ENCODE measurements around the gene B9D2. TPM values are rescaled to one million over a fixed set of nuclear protein-coding genes. Genes with fewer than 3 reads are reported as not detected.

The B9D2 gene
- total RNA-seq, 1 experiment from 2014 or later = 7.3 TPM

- ChIA-PET RAD21 (ENCODE audit: low non-redundant PET in 1 of 2, low total read pairs in 2 of 2, uncharacterized antibody in 2 of 2, unreplicated experiment in 2 of 2) (no interaction called here), POLR2A (no interaction called here), CTCF (no interaction called here)
- no peak overlapping the region for H3K9ac ChIP-seq (ENCODE audit: low read length)
- H3K4me2 ChIP-seq (ENCODE audit: low read length) = no peak overlapping the region
- TF ChIP-seq CEBPB (IDR thresholded peaks at IDR 0.05; ENCODE audit: low read depth) (no peak), POLR2A (IDR thresholded peaks at IDR 0.05; ENCODE audit: borderline replicate concordance, extremely low read depth, insufficient read depth, insufficient read length) (no peak)
- TF ChIP-seq, protein P1, sequence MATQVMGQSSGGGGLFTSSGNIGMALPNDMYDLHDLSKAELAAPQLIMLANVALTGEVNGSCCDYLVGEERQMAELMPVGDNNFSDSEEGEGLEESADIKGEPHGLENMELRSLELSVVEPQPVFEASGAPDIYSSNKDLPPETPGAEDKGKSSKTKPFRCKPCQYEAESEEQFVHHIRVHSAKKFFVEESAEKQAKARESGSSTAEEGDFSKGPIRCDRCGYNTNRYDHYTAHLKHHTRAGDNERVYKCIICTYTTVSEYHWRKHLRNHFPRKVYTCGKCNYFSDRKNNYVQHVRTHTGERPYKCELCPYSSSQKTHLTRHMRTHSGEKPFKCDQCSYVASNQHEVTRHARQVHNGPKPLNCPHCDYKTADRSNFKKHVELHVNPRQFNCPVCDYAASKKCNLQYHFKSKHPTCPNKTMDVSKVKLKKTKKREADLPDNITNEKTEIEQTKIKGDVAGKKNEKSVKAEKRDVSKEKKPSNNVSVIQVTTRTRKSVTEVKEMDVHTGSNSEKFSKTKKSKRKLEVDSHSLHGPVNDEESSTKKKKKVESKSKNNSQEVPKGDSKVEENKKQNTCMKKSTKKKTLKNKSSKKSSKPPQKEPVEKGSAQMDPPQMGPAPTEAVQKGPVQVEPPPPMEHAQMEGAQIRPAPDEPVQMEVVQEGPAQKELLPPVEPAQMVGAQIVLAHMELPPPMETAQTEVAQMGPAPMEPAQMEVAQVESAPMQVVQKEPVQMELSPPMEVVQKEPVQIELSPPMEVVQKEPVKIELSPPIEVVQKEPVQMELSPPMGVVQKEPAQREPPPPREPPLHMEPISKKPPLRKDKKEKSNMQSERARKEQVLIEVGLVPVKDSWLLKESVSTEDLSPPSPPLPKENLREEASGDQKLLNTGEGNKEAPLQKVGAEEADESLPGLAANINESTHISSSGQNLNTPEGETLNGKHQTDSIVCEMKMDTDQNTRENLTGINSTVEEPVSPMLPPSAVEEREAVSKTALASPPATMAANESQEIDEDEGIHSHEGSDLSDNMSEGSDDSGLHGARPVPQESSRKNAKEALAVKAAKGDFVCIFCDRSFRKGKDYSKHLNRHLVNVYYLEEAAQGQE (IDR thresholded peaks at IDR 0.05; ENCODE audit: low read depth) = no peak
- no peaks in the 10 kb centered on the region for H3K79me2 ChIP-seq (ENCODE audit: insufficient read depth, low read length)
- no peaks in the 10 kb centered on the region for H3K27me3 ChIP-seq (ENCODE audit: insufficient read depth, low read length)
- no peak for ATAC-seq
- H3K4me1 ChIP-seq (ENCODE audit: control insufficient read depth in 1 of 2, insufficient read depth in 2 of 2, low read length in 2 of 2) = peaks cover 3 to 13% of the 10 kb centered on the region in 2 experiments; a peak in 2 of 4 replicates
- H2AFZ ChIP-seq (ENCODE audit: low read depth, low read length, poor library complexity, severe bottlenecking) = no peak overlapping the region
- no TSS peak for BruUV-seq (replicated peaks)
- no peak for DNase-seq (ENCODE audit: low read depth, low spot score)
- H3K9me2 ChIP-seq (ENCODE audit: insufficient read depth) = no peaks in the 10 kb centered on the region
- H3K27ac ChIP-seq (ENCODE audit: low read depth, low read length) = no peak overlapping the region
- H3K4me3 ChIP-seq (replicated peaks in 1 of 2; ENCODE audit: low read depth in 1 of 2, low read length in 2 of 2) = no peak overlapping the region
- intact Hi-C loops (cut with micrococcal nuclease) = no loop called here
- H4K20me1 ChIP-seq (ENCODE audit: insufficient read depth) = no peaks in the 10 kb centered on the region
- no peaks in the 10 kb centered on the region for H3K9me3 ChIP-seq (ENCODE audit: control insufficient read depth in 1 of 2, insufficient read depth in 1 of 2, low read depth in 1 of 2, low read length in 2 of 2)
- peaks cover 0 to 11% of the 10 kb centered on the region in 2 experiments; a peak in 1 of 4 replicates for H3K36me3 ChIP-seq (ENCODE audit: control insufficient read depth in 1 of 2, insufficient read depth in 2 of 2, low read length in 2 of 2)
Observed at GRCh38 chr19:41332000-41332399, 31.9 kb downstream of the B9D2 start.

DNA sequence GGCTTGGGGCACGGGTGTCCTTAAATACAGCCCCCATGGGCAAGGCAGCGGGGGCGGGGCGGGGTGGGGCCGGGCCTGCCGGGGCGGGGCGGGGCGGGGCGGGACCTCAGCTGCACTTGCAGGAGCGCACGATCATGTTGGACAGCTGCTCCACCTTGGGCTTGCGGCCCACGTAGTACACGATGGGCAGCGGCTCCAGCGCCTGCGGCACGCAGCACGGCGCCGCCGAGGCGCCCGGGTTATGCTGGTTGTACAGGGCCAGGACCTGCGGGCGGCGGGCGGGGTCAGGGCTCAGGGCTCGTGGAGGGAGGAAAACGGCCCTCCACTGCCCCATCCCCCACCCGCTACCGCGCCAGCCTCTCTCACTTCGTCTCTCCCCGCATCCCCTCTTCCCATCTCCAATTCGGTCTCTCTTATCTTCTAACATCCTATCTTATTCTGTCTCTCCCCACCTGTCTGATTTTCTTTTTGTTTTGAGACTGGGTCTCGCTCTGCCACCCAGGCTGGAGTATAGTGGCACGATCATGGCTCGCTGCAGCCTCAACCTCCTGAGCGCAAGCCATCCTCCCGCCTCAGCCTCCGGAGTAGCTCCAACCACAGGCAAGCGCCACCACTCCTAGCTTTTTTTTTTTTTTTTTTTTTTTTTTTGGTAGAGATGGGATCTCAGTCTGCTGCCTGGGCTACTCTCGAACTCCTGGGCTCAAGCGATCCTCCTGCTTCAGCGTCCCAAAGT, 32.8 kb downstream of the B9D2 start:
- Histone ChIP-seq H3K79me2 (ENCODE audit: insufficient read depth, low read length) (no peaks in the 10 kb centered on the region), H3K4me2 (ENCODE audit: low read length) (no peak overlapping the region), H3K27me3 (ENCODE audit: insufficient read depth, low read length) (no peaks in the 10 kb centered on the region), H4K20me1 (ENCODE audit: insufficient read depth) (no peaks in the 10 kb centered on the region), H3K4me3 (replicated peaks in 1 of 2; ENCODE audit: low read depth in 1 of 2, low read length in 2 of 2) (no peak overlapping the region), H3K4me1 (ENCODE audit: control insufficient read depth in 1 of 2, insufficient read depth in 2 of 2, low read length in 2 of 2) (peaks cover 4 to 21% of the 10 kb centered on the region in 2 experiments; a peak in 3 of 4 replicates), H3K36me3 (ENCODE audit: control insufficient read depth in 1 of 2, insufficient read depth in 2 of 2, low read length in 2 of 2) (peaks cover 0 to 8% of the 10 kb centered on the region in 2 experiments; a peak in 1 of 4 replicates), H3K9me3 (ENCODE audit: control insufficient read depth in 1 of 2, insufficient read depth in 1 of 2, low read depth in 1 of 2, low read length in 2 of 2) (no peaks in the 10 kb centered on the region), H2AFZ (ENCODE audit: low read depth, low read length, poor library complexity, severe bottlenecking) (no peak overlapping the region), H3K9me2 (ENCODE audit: insufficient read depth) (no peaks in the 10 kb centered on the region), H3K9ac (ENCODE audit: low read length) (no peak overlapping the region), H3K27ac (ENCODE audit: low read depth, low read length) (no peak overlapping the region)
- TF ChIP-seq SIN3A (IDR thresholded peaks at IDR 0.05; ENCODE audit: low read depth) = no peak
- TF ChIP-seq ELF1 (IDR thresholded peaks at IDR 0.05; ENCODE audit: borderline replicate concordance, low read depth) = no peak
- no peak for TF ChIP-seq TCF7L2 (IDR thresholded peaks at IDR 0.05; ENCODE audit: borderline replicate concordance, extremely low read depth, insufficient read depth, insufficient read length)
- TF ChIP-seq, protein P2, sequence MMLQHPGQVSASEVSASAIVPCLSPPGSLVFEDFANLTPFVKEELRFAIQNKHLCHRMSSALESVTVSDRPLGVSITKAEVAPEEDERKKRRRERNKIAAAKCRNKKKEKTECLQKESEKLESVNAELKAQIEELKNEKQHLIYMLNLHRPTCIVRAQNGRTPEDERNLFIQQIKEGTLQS (IDR thresholded peaks at IDR 0.05) = no peak
- TF ChIP-seq SRF (IDR thresholded peaks at IDR 0.05; ENCODE audit: low read depth) = no peak
- ChIA-PET POLR2A (no interaction called here), RAD21 (ENCODE audit: low non-redundant PET in 1 of 2, low total read pairs in 2 of 2, uncharacterized antibody in 2 of 2, unreplicated experiment in 2 of 2) (no interaction called here), CTCF (no interaction called here)
- no peak for DNase-seq (ENCODE audit: low read depth, low spot score)
- no TSS peak for BruUV-seq (replicated peaks)
- intact Hi-C loops (cut with micrococcal nuclease) = no loop called here
- ATAC-seq = no peak
